Measurements from ENCODE around the gene DACH1. TPM values are rescaled to one million over a fixed set of nuclear protein-coding genes. Genes with fewer than 3 reads are reported as not detected.

The DACH1 gene
- total RNA-seq, 2 experiments from 2014 or later, result not detected

GRCh38 chr13:71613066-71613745, 253.8 kb downstream of the DACH1 start:
- Histone ChIP-seq H3K27ac (ENCODE audit: low read depth, low read length, poor library complexity, severe bottlenecking) (no peak overlapping the region), H3K4me2 (ENCODE audit: low read length) (no peak overlapping the region), H3K79me2 (ENCODE audit: insufficient read depth, low read depth, low read length) (no peaks in the 10 kb centered on the region), H2AFZ (ENCODE audit: low read length) (no peak overlapping the region), H3K4me3 (ENCODE audit: low read depth, low read length, poor library complexity, severe bottlenecking) (no peak overlapping the region), H3K9me2 (ENCODE audit: insufficient read depth, low read length) (no peaks in the 10 kb centered on the region), H3K9me3 (ENCODE audit: low read length) (no peaks in the 10 kb centered on the region), H3K36me3 (ENCODE audit: insufficient read depth, low read length) (no peaks in the 10 kb centered on the region), H4K20me1 (ENCODE audit: insufficient read depth, low read length) (no peaks in the 10 kb centered on the region), H3K4me1 (ENCODE audit: insufficient read depth, low read length, poor library complexity, severe bottlenecking) (no peaks in the 10 kb centered on the region)
- no TSS peak for BruUV-seq (replicated peaks)
- POLR2A ChIA-PET, result no interaction called here
- CTCF ChIA-PET (ENCODE audit: unreplicated experiment), result no interaction called here
- TF ChIP-seq CTCF (conservative IDR thresholded peaks at IDR 0.05; ENCODE audit: low read length) (no peak), EZH2phosphoT487 (IDR thresholded peaks at IDR 0.05; ENCODE audit: borderline replicate concordance, low read depth, low read length) (no peak)
- no peak for DNase-seq (ENCODE audit: low spot score)
- intact Hi-C loops (cut with micrococcal nuclease; ENCODE audit: unreplicated experiment), result no loop called here

- no peaks in the 10 kb centered on the region for H3K9me2 ChIP-seq (ENCODE audit: insufficient read depth, low read length)
- intact Hi-C loops (cut with micrococcal nuclease; ENCODE audit: unreplicated experiment), result no loop called here
- no peak overlapping the region for H3K4me2 ChIP-seq (ENCODE audit: low read length)
- H3K9me3 ChIP-seq (ENCODE audit: low read length), result no peaks in the 10 kb centered on the region
- no peak overlapping the region for H2AFZ ChIP-seq (ENCODE audit: low read length)
- CTCF ChIA-PET (ENCODE audit: unreplicated experiment), result no interaction called here
- no peaks in the 10 kb centered on the region for H4K20me1 ChIP-seq (ENCODE audit: insufficient read depth, low read length)
- no peaks in the 10 kb centered on the region for H3K79me2 ChIP-seq (ENCODE audit: insufficient read depth, low read depth, low read length)
- TF ChIP-seq CTCF (conservative IDR thresholded peaks at IDR 0.05; ENCODE audit: low read length) (no peak), EZH2phosphoT487 (IDR thresholded peaks at IDR 0.05; ENCODE audit: borderline replicate concordance, low read depth, low read length) (no peak)
- no peaks in the 10 kb centered on the region for H3K4me1 ChIP-seq (ENCODE audit: insufficient read depth, low read length, poor library complexity, severe bottlenecking)
- H3K36me3 ChIP-seq (ENCODE audit: insufficient read depth, low read length), result no peaks in the 10 kb centered on the region
- H3K27ac ChIP-seq (ENCODE audit: low read depth, low read length, poor library complexity, severe bottlenecking), result no peak overlapping the region
- DNase-seq (ENCODE audit: low spot score), result no peak
- no TSS peak for BruUV-seq (replicated peaks)
- POLR2A ChIA-PET, result no interaction called here
- no peak overlapping the region for H3K4me3 ChIP-seq (ENCODE audit: low read depth, low read length, poor library complexity, severe bottlenecking)
These were observed 255.7 kb downstream of the DACH1 start for GRCh38 chr13:71611292-71611691.

DNA sequence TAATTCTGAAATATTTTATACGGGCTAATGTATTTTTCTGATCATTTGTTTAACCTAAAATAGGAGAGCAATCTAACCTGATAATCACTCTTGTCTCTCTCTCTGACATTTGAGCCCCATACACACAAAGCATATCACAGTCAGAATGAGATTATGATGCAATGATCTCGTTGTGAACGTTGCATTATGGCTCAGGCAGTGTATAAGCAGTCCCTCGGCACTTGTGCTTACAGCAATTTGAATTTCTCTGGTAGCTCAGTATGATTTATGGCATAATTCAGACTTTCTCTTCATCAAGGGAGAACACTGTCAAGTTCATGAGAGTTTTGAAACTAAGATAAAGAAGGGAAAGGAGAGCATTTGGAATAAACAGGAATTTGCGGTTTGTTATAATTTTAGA, 256.1 kb downstream of the DACH1 start:
- no peak for TF ChIP-seq CTCF (conservative IDR thresholded peaks at IDR 0.05; ENCODE audit: low read length)
- TF ChIP-seq EZH2phosphoT487 (IDR thresholded peaks at IDR 0.05; ENCODE audit: borderline replicate concordance, low read depth, low read length), result no peak
- no peaks in the 10 kb centered on the region for H3K4me1 ChIP-seq (ENCODE audit: insufficient read depth, low read length, poor library complexity, severe bottlenecking)

More for the DNA sequence above, 256.1 kb downstream of the DACH1 start:
- no peak overlapping the region for H3K4me3 ChIP-seq (ENCODE audit: low read depth, low read length, poor library complexity, severe bottlenecking)
- no peak overlapping the region for H2AFZ ChIP-seq (ENCODE audit: low read length)
- H3K79me2 ChIP-seq (ENCODE audit: insufficient read depth, low read depth, low read length), result no peaks in the 10 kb centered on the region
- no peaks in the 10 kb centered on the region for H4K20me1 ChIP-seq (ENCODE audit: insufficient read depth, low read length)
- intact Hi-C loops (cut with micrococcal nuclease; ENCODE audit: unreplicated experiment), result no loop called here
- H3K9me3 ChIP-seq (ENCODE audit: low read length), result no peaks in the 10 kb centered on the region
- no peaks in the 10 kb centered on the region for H3K9me2 ChIP-seq (ENCODE audit: insufficient read depth, low read length)
- POLR2A ChIA-PET, result no interaction called here
- H3K4me2 ChIP-seq (ENCODE audit: low read length), result no peak overlapping the region
- no peak for DNase-seq (ENCODE audit: low spot score)
- no TSS peak for BruUV-seq (replicated peaks)
- H3K36me3 ChIP-seq (ENCODE audit: insufficient read depth, low read length), result no peaks in the 10 kb centered on the region
- CTCF ChIA-PET (ENCODE audit: unreplicated experiment), result no interaction called here
- no peak overlapping the region for H3K27ac ChIP-seq (ENCODE audit: low read depth, low read length, poor library complexity, severe bottlenecking)

Measured in OCI-LY7 (cell line).